HG03439 (cell line): Measurements from ENCODE around the gene FHL1.
A peak's percentile ranks its signal among the peaks of the same experiment; 100 is the strongest.

Source experiments
- ATAC-seq: cut with Tn5 transposase; IDR thresholded peaks from one replicate; pipeline ENCODE4 v1.9.1; 2021; ENCODE audit warnings: mild to moderate bottlenecking, moderate library complexity; ENCODE audit not compliant: unreplicated experiment

FHL1 gene

DNA sequence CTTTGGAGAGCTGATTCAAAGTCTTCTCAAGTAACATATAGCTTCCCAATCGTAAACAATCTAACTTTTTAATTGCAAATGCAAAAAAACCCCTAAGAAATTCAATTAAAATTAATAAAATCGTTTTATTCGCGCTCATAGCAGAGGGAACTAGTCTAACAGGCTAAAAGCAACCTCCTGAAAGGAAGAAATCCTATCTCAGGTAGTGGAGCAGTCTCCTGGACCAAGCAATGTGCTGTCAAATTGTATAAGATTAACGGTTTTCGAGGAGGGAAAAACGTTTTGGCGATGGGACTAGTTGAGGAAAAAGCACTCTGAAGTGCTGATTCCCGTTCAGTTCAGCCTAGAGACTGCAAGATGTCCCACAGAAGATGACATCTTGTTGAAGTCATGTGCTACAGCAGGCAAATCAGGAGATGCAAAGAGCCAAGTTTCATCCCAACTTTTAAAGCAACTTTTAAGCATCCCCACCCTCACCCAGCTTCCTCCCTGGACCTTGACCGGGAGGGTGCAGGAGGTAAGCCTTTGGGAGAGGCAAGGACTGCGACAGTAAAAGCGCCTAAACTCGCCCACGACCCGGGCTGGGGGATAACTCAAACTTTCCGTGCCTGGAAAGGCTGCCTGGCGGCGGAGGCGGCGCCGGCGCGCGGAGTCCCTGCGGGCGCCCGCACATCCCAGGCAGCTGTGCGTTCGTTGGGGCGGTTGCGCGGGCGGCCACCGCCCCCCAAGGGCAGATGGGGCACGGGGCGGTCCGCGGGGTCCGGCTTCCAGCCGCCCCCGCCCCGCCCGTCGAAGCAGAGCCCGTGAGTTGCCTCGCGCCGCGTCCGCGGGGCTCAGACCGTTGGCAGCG is 103.1 kb downstream of the FHL1 start:
- peak; percentile 42 for ATAC-seq

DNA sequence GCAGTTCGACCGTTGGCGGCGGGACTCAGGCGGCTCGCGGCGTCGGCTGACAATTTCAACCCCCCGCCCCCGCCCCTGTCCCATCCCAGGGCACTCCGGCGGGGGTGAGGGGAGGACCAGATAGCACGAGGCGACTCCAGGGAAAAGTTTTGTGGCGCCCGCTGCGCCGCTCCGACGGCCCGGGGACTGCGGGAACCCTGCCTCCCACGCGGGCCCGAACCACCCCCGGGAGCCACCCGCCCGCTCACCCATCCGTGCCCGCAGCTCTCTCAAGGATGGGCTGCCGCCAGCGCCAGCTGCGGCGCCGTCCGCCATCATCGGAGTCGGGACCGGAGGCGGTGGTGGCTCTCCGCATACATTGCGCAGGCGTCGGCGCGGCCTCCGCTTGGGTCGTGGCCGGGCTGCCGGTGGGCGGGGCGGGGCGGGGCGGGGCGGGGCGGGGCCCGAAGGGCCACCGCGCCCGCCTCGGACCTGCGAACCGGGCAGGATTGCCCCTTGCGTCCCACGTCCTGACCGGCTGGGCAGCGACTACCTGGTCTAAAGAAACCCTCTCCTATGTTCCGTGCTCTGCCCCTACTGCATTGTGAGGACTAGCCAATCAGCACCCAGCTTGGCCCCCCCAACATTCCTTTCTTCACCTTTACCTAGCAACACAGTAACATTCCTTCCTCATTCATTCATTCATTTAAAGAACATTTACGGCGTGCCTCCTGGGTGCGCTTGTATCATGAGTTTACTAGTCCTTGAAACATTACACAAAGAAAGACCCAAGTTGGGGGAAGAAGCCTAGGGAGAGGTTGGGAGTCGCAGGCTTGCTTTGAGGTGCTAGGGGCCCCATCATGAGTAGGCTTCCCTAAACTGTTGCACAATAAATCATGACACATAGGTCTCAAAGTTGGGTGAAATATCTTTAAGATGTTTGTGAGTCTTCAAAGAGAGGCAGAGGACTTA is 104.0 kb downstream of the FHL1 start, which contains the start of gene MAP7D3:
TSS of gene MAP7D3 (minus strand) at position 360 of the 951 bp plus-strand sequence. CDS start at position 318, 42 bp downstream.
- ATAC-seq, result peak; percentile 91

DNA sequence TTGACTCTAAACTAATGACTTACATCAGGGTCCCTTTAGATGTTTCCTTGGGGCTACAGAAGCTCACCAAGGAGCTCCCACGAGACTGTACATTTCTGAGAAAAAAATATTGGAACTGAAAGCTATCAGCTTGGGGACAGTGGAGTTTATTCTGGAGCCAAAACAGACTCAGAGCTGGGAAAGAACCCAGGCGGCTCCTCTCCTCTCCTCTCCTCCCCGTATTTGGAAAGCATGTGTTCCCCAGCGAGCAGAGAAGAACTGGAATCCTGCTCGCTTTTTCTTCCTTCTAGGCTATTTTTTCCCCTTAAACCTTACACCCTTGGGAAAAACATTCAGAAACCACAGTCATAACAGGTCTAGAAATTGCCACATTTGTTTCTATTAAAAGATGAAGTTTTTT is 108.2 kb downstream of the FHL1 start:
- no peak for ATAC-seq

DNA sequence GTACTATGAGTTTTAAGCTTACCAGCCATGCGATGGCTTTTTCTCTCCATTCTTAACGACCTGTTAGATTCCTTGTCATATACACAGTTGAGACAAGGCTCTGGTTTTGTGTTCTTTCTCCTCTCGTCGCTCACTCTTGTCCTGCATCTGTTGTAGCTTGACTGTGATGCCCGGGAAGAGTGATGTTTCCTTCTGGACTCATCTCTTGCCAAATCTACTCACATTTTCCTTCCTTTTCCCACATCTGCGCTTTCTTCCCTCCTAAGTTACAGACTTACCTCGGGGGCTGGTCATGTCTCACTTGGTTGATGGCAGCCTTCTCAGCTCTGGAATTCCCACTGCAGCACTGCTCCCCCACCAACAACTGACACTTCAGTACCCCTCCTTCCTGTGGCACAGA is 108.7 kb downstream of the FHL1 start:
- no peak for ATAC-seq

DNA sequence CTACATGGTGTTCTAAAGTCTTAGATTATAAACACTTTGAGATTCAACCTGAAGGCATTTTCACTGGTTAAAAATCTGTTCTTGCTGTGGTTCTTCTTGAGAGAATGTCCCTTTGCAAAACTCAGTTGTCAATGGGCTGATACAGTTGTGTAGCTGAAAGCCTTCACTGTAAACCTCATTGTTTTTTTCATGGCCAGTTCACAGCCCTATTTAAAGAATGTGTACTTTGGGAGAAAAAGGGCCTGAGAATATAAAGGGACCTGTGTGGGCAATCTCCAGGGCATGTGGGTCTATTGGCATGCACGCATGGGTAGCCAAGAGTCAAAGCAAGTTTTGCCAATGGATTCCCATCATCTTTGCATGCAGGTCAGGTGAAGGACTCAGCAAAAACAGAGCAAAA is 111.6 kb downstream of the FHL1 start:
- ATAC-seq, result no peak

DNA sequence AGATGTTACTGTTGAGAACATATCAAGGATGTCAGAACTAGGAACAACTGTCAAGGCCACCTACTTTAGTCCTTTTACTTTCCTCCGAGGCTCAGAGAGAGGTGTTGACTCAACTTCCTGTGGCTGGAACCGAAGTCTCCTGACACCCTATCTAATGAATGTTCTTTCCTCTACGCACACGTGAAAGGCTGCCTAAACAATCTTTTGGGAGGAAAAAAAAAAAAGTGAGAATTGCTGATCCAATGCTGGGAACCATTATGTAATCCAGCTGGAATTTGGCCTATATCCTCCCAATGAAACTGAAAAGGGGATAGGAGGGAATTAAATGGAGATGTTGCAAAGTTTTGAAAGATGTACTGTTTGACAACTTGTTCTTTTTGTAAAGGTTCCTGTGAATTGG is 112.2 kb downstream of the FHL1 start:
- ATAC-seq, result no peak

DNA sequence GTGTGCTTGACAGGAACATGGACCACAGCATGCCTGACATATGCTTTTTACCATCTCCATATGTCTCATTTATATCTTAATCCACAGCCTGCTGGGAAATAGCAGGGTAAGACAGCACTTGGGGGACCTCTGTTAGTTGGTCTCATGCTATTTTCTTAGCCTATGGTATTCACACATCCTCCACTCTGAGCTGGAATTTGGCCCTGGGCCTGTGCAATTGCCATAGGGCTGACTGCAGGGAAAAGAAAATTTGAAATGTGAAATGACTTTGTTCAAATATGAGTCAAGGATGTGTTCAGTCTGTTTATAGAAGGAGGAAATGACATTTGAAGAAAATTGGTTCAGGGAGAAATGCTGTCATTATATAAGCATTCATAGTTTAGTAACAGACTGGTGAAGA is 113.4 kb downstream of the FHL1 start:
- ATAC-seq, result no peak
